H1 (cell line): ENCODE data around the gene ZSCAN10. TPM values are rescaled to one million over a fixed set of nuclear protein-coding genes. Genes with fewer than 3 reads are reported as not detected.

Experiments
- ASH2L ChIP-seq: fragments of 200-600, 300-600 bp; sonication (generic); IDR thresholded peaks from one replicate; pipeline ENCODE4 v1.7.1; 2017; ENCODE audit warnings: low read length
- MAX ChIP-seq: IDR thresholded peaks from 2 replicates; pipeline ENCODE4 v1.6.1; 2012; ENCODE audit warnings: inconsistent platforms
- RFX5 ChIP-seq: IDR thresholded peaks from 2 replicates; pipeline ENCODE4 v1.6.1; 2011; ENCODE audit warnings: low read depth, low read length, improper control_type of control experiment, borderline replicate concordance
- SP1 ChIP-seq: IDR thresholded peaks from 2 replicates; pipeline ENCODE4 v1.6.1; 2011; ENCODE audit warnings: low read depth, low read length
- TBP ChIP-seq: IDR thresholded peaks from 2 replicates; pipeline ENCODE4 v1.6.1; 2011; ENCODE audit warnings: low read depth, low read length, improper control_type of control experiment
- polyA plus RNA-seq, 7 experiments: library from polyadenylated mRNA; depleted of rRNA in 3 of 7; stranded (reverse) in 5 of 7; unstranded in 2 of 7; fragments of >200 nt in 5 of 7; fragments of 200-250 nt in 2 of 7; gene quantifications; 1 replicate in 5 of 7; 2 replicates in 1 of 7; 4 replicates in 1 of 7; pipeline versions ENCODE4 v1.2.1 to v1.2.3, GENCODE V29; 2011 to 2013; ENCODE audit warnings: missing spikeins in 2 of 7, mixed read lengths in 2 of 7
- total RNA-seq: library from RNA; stranded (reverse); fragmentation: NEBNext Ultra II Directional; extraction: Animal tissue kit (Norgen Biotek cat#: 25700); gene quantifications from 2 replicates; pipeline ENCODE4 v1.2.1, GENCODE V29; 2021
- TF ChIP-seq, protein P1 (sequence below): IDR thresholded peaks from 2 replicates; pipeline ENCODE4 v1.6.1; 2012; ENCODE audit warnings: low read length, inconsistent platforms

ZSCAN10 gene
- total and polyA plus RNA-seq, 2 of the 8 experiments (the other 6 are each of a cell fraction or from before 2014, with no cell fraction given), result 209 to 314 TPM

DNA sequence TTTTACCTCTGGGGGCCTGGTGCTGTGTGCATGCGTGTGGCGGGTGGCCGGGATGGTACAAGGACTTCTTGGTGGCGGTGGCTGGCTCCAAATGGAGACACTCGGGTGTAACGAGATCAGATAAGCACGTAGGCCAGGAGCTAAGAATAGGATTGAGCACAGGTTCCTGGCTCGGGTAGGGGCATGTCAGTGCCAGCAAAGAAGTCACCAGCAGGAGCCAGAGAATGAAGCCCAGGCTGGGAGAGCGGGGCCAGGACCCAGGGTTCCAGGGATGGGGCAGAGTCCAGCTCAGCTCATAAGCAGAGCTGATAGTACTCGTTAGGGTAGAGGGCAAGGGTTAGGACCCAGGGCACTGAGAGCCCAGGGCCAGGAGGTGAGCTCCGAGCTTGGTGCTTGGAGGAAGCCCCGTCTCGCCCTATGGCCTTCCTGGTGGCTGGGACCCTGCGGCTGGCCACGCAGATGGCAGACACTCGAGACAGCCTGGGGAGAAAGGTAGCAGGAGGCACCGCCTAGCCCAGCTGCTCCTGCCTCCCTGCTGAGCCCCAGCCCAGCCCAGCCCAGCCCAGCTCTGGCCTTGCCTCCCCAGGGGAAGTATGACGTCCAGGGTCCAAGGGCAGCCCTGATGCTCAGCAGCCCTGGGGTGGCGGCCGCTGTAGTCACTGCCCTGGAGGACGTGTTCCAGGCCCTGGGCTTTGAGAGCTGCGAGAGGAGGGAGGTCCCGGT lies 44.7 kb upstream of the ZSCAN10 start (continued):
- TF ChIP-seq TBP (no peak), SP1 (no peak), MAX (no peak), RFX5 (no peak), ASH2L (no peak)
- TF ChIP-seq, protein P1, sequence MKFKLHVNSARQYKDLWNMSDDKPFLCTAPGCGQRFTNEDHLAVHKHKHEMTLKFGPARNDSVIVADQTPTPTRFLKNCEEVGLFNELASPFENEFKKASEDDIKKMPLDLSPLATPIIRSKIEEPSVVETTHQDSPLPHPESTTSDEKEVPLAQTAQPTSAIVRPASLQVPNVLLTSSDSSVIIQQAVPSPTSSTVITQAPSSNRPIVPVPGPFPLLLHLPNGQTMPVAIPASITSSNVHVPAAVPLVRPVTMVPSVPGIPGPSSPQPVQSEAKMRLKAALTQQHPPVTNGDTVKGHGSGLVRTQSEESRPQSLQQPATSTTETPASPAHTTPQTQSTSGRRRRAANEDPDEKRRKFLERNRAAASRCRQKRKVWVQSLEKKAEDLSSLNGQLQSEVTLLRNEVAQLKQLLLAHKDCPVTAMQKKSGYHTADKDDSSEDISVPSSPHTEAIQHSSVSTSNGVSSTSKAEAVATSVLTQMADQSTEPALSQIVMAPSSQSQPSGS, result no peak
- TF ChIP-seq, all 59 proteins: peak for 0
